IMR-90 (cell line): ENCODE results near the gene CHST3. TPM values are rescaled to one million over a fixed set of nuclear protein-coding genes. Genes with fewer than 3 reads are reported as not detected.
A peak's percentile ranks its signal among the peaks of the same experiment; 100 is the strongest.

Experiments used
- ATAC-seq: fragments of 200-7000 bp; cut with Tn5 transposase; 2 replicates; pipeline ENCODE4 v1.9.1; 2020; ENCODE audit warnings: low read depth, mild to moderate bottlenecking, moderate library complexity
- BruUV-seq: library from RNA; stranded (reverse); fragments of 400-500 nt; replicated peaks from 2 replicates; lab custom pipeline; 2021; lab: Mats Ljungman, UMichigan
- CTCF ChIA-PET: fragments of 300-600 bp; formaldehyde crosslinking; extraction: SDS; loops from one replicate; lab custom pipeline; 2021; ENCODE audit warnings: antibody characterized with exemption; lab: Yijun Ruan, JAX
- POLR2A ChIA-PET: fragments of 300-600 bp; sonication (Branson Sonifier 250); formaldehyde crosslinking; loops from one replicate; lab custom pipeline; 2022; ENCODE audit warnings: antibody characterized with exemption; ENCODE audit not compliant: unreplicated experiment; lab: Charles Lee
- DNase-seq: peaks from one replicate; pipeline ENCODE4 v3.0.0; 2013
- H2AFZ ChIP-seq: replicated peaks from 2 replicates; pipeline ENCODE3; 2013; ENCODE audit warnings: low read length, mild to moderate bottlenecking; ENCODE audit not compliant: poor library complexity
- H2AK5ac ChIP-seq: 2 replicates; pipeline ENCODE4 v1.6.1; 2013; ENCODE audit warnings: low read depth, low read length, inconsistent platforms
- H2AK9ac ChIP-seq: replicated peaks from 2 replicates; pipeline ENCODE3; 2013; ENCODE audit warnings: mild to moderate bottlenecking, low read depth, low read length, moderate library complexity; ENCODE audit not compliant: poor library complexity
- H2BK120ac ChIP-seq: 2 replicates; pipeline ENCODE4 v1.6.1; 2013; ENCODE audit warnings: low read depth, low read length, inconsistent platforms
- H2BK15ac ChIP-seq: 3 replicates; pipeline ENCODE4 v1.6.1; 2013; ENCODE audit warnings: low read depth, low read length, inconsistent platforms
- H2BK20ac ChIP-seq: 2 replicates; pipeline ENCODE4 v1.6.1; 2013; ENCODE audit warnings: low read depth, mild to moderate bottlenecking, inconsistent platforms, low read length, moderate library complexity
- H2BK5ac ChIP-seq: 2 replicates; pipeline ENCODE4 v1.6.1; 2013; ENCODE audit warnings: mild to moderate bottlenecking, low read depth, low read length, inconsistent platforms; ENCODE audit not compliant: poor library complexity, severe bottlenecking
- H3K14ac ChIP-seq: replicated peaks from 2 replicates; pipeline ENCODE4 v1.6.1; 2013; ENCODE audit warnings: low read depth, low read length, inconsistent platforms
- H3K18ac ChIP-seq: 2 replicates; pipeline ENCODE4 v1.6.1; 2013; ENCODE audit warnings: low read depth, low read length, control low read depth
- H3K23ac ChIP-seq: 2 replicates; pipeline ENCODE4 v1.6.1; 2013; ENCODE audit warnings: low read depth, low read length, inconsistent platforms
- H3K27ac ChIP-seq: 2 replicates; pipeline ENCODE4 v1.5.1; 2013; ENCODE audit warnings: mild to moderate bottlenecking, control low read depth, low read length; ENCODE audit not compliant: insufficient read depth
- H3K27me3 ChIP-seq: 2 replicates; pipeline ENCODE4 v1.6.1; 2013; ENCODE audit warnings: low read length; ENCODE audit not compliant: control insufficient read depth, insufficient read depth
- H3K36me3 ChIP-seq: 2 replicates; pipeline ENCODE4 v1.6.1; 2013; ENCODE audit warnings: low read length, mixed read lengths; ENCODE audit not compliant: control insufficient read depth, insufficient read depth
- H3K4ac ChIP-seq: 2 replicates; pipeline ENCODE4 v1.6.1; 2013; ENCODE audit warnings: low read depth, low read length, inconsistent platforms
- H3K4me1 ChIP-seq: 2 replicates; pipeline ENCODE4 v1.6.1; 2013; ENCODE audit warnings: low read length, mixed read lengths; ENCODE audit not compliant: control insufficient read depth, insufficient read depth
- H3K4me2 ChIP-seq: 2 replicates; pipeline ENCODE4 v1.6.1; 2013; ENCODE audit warnings: low read depth, mild to moderate bottlenecking, control low read depth, low read length, moderate library complexity
- H3K4me3 ChIP-seq: 2 replicates; pipeline ENCODE4 v1.5.1; 2013; ENCODE audit warnings: low read depth, mild to moderate bottlenecking, control low read depth, low read length, moderate library complexity; ENCODE audit not compliant: insufficient read depth
- H3K56ac ChIP-seq: 2 replicates; pipeline ENCODE4 v1.6.1; 2013; ENCODE audit warnings: low read length, inconsistent platforms; ENCODE audit not compliant: insufficient read depth; ENCODE audit errors: extremely low read depth
- H3K79me1 ChIP-seq, 2 experiments: 2 replicates each; pipeline ENCODE4 v1.6.1; 2013; ENCODE audit warnings: low read length in 2 of 2, inconsistent platforms in 1 of 2, low read depth in 1 of 2
- H3K9ac ChIP-seq: 2 replicates; pipeline ENCODE4 v1.6.1; 2013; ENCODE audit warnings: low read depth, low read length, control low read depth
- H3K9me1 ChIP-seq: 2 replicates; pipeline ENCODE4 v1.6.1; 2013; ENCODE audit warnings: low read length, inconsistent platforms; ENCODE audit not compliant: insufficient read depth
- H3K9me3 ChIP-seq: 2 replicates; pipeline ENCODE4 v1.6.1; 2013; ENCODE audit warnings: low read length; ENCODE audit not compliant: control insufficient read depth, insufficient read depth
- H4K20me1 ChIP-seq: 2 replicates; pipeline ENCODE4 v1.6.1; 2013; ENCODE audit warnings: low read length, inconsistent platforms; ENCODE audit not compliant: insufficient read depth
- H4K5ac ChIP-seq: 2 replicates; pipeline ENCODE4 v1.6.1; 2013; ENCODE audit warnings: mild to moderate bottlenecking, low read depth, low read length, control low read depth
- H4K8ac ChIP-seq, 2 experiments: 2 replicates each; pipeline ENCODE4 v1.6.1; 2013; ENCODE audit warnings: low read depth in 2 of 2, low read length in 2 of 2, control low read depth in 1 of 2, inconsistent platforms in 1 of 2
- H4K91ac ChIP-seq: 2 replicates; pipeline ENCODE4 v1.6.1; 2013; ENCODE audit warnings: low read depth, low read length, inconsistent platforms; ENCODE audit not compliant: insufficient read depth
- BHLHE40 ChIP-seq: fragments of 150-350 bp; IDR thresholded peaks from 2 replicates; pipeline ENCODE4 v1.6.1; 2016; ENCODE audit warnings: mild to moderate bottlenecking, low read depth, low read length
- CHD1 ChIP-seq: IDR thresholded peaks from 2 replicates; pipeline ENCODE4 v1.6.1; 2012; ENCODE audit warnings: low read depth, low read length, improper control_type of control experiment
- FOS ChIP-seq: fragments of 150-350 bp; IDR thresholded peaks from 2 replicates; pipeline ENCODE4 v1.6.1; 2016; ENCODE audit warnings: low read depth, low read length
- MAFK ChIP-seq: IDR thresholded peaks from 2 replicates; pipeline ENCODE4 v1.6.1; 2012; ENCODE audit warnings: low read depth, low read length, improper control_type of control experiment
- MAZ ChIP-seq: IDR thresholded peaks from 2 replicates; pipeline ENCODE4 v1.6.1; 2012; ENCODE audit warnings: low read depth, mild to moderate bottlenecking, low read length, improper control_type of control experiment, moderate library complexity, borderline replicate concordance
- RCOR1 ChIP-seq: IDR thresholded peaks from 2 replicates; pipeline ENCODE4 v1.6.1; 2012; ENCODE audit warnings: mild to moderate bottlenecking, low read length, improper control_type of control experiment; ENCODE audit not compliant: insufficient replicate concordance
- RFX5 ChIP-seq: IDR thresholded peaks from 2 replicates; pipeline ENCODE4 v1.8.0; 2012; ENCODE audit warnings: low read depth, mild to moderate bottlenecking, low read length, moderate library complexity
- WGBS, 2 experiments: methylation state at CpG; one replicate each; pipeline versions ENCODE4 v1.1.5 to v1.1.7; 2013; ENCODE audit warnings: missing lambda C conversion rate in 2 of 2; ENCODE audit not compliant: insufficient read length in 1 of 2; ENCODE audit errors: extremely low coverage in 2 of 2; 5-methylcytosine and 5-hydroxymethylcytosine counted together
- dilution Hi-C: fragments of 300-500 bp; cut with HindIII; formaldehyde crosslinking; loops from one replicate; pipeline ENCODE4 v1.14.3; 2018; ENCODE audit warnings: low sequenced_read_pairs; ENCODE audit not compliant: unreplicated experiment
- in situ Hi-C: fragments of 300-500 bp; cut with MboI; formaldehyde crosslinking; loops from 3 replicates; pipeline ENCODE4 v1.14.3; 2019; ENCODE audit warnings: low sequenced_read_pairs, inconsistent platforms, mixed read lengths
- intact Hi-C: fragments of 100-400 bp; cut with micrococcal nuclease; formaldehyde crosslinking; loops from 2 replicates; pipeline ENCODE4 v1.10.0; 2022
- polyA plus RNA-seq, 3 experiments: library from polyadenylated mRNA; depleted of rRNA; stranded (reverse); fragments of >200 nt; gene quantifications; 2 replicates each; pipeline ENCODE4 v1.2.3, GENCODE V29; 2012; ENCODE audit warnings: low replicate concordance in 1 of 3
- total RNA-seq: library from RNA; depleted of rRNA; stranded (reverse); fragments of >200 nt; gene quantifications from 2 replicates; pipeline ENCODE4 v1.2.3, GENCODE V29; 2012

Gene CHST3
- total and polyA plus RNA-seq, 2 of the 4 experiments (the other 2 are of a cell fraction): 8.6 to 9.0 TPM

DNA sequence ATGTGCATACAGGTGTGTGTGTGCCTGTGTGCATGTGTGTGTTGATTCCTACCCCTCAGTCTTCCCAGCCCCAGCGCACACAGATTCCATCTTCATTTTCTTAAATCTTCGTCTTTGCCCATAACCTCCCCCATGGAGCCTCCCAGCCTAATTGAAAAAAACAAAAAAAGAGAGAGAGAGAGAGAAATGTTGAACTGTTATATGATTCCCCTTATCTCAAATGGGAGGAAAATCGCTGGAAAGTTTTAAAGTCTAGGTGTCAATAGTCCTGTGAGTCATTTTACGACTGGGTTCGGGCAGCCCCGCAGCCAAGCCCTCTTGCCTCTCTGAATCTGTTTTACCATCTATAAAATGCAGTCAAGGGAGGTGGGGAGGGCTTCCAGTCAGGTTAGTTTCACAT lies 63.3 kb downstream of the CHST3 start:
- Histone ChIP-seq H4K20me1 (no peaks in the 10 kb centered on the region), H3K14ac (no peak overlapping the region), H2BK120ac (no peak overlapping the region), H3K18ac (no peak overlapping the region), H4K8ac (no peak overlapping the region), H3K56ac (no peak overlapping the region), H4K91ac (no peak overlapping the region), H3K4me2 (no peak overlapping the region), H3K9me3 (no peaks in the 10 kb centered on the region), H2BK5ac (no peak overlapping the region), H2AK9ac (no peak overlapping the region), H3K27me3 (peaks cover 22% of the 10 kb centered on the region), H3K4me1 (peaks cover 11% of the 10 kb centered on the region; the same call in 1 of the 2 replicates), H3K79me1 (no peaks in the 10 kb centered on the region), H3K9ac (no peak overlapping the region), H3K36me3 (no peaks in the 10 kb centered on the region), H3K4me3 (no peak overlapping the region), H2AK5ac (peak overlapping the region; percentile 29; the same call in 1 of the 2 replicates), H4K5ac (no peak overlapping the region), H2BK15ac (no peak overlapping the region), H3K9me1 (no peaks in the 10 kb centered on the region; the same call in 1 of the 2 replicates), H3K4ac (no peak overlapping the region), H3K27ac (no peak overlapping the region), H2AFZ (no peak overlapping the region), H3K23ac (no peak overlapping the region), H2BK20ac (no peak overlapping the region)
- ATAC-seq (peak; percentile 35), DNase-seq (peak; percentile 64)
- TF ChIP-seq MAFK (no peak), MAZ (no peak), RFX5 (no peak), FOS (0 out of 2 replicates have a peak, but pooled peaks have one; percentile 8), BHLHE40 (no peak), RCOR1 (no peak), CHD1 (no peak)
- CTCF ChIA-PET: no interaction called here
- no CpG with 5 or more reads among the region's 6 CpGs for WGBS, 2 experiments
- intact Hi-C loops (no loop called here), in situ Hi-C loops (no loop called here), dilution Hi-C loops (no loop called here)
- BruUV-seq: no TSS peak
- POLR2A ChIA-PET: no interaction called here
